HG03354 (cell line): ENCODE data around the gene RAB11FIP4.

ENCODE experiments used
- ATAC-seq: cut with Tn5 transposase; IDR thresholded peaks from one replicate; pipeline ENCODE4 v1.9.1; 2021; ENCODE audit warnings: mild to moderate bottlenecking; ENCODE audit not compliant: unreplicated experiment, poor library complexity, severe bottlenecking

The RAB11FIP4 gene

DNA sequence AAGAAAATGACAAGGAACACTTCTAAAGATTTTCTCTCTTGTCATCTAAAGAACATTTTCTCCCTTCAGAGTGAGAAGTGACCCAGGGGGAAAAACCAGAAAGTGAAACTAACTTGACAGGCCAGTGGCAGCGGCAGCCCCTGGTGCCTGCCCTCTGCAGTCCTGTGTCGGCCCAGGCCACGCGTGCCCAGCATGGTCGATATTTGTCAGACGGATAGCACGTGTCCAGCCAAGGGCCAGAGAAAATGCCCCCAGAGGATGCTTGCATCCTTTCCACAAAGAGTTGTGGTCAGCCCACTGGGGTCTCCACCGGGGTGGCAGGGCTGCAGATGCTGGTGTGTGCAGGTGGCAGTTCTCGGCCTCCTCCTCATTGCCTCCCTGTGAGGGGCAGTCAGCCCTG, 176.6 kb downstream of the RAB11FIP4 start:
- ATAC-seq: no peak

DNA sequence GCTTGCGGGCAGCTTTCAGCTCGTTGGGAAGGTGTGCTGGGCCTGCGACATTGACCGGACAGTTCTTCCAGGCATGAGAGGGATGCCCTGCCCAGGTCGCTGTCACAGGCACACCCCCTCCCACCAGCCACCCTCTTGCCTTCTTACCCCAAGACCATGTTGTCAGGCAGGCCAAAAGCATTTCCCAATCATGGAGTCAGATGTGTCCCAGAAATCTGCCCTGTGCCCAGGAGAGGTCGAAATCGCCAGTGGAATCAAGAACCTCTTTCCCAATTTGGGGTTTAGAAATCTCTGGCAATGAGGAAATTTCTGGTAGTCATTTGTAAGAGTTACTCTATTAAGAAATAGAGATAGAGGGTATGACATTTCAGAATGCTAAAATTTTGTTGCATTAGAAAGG, 177.1 kb downstream of the RAB11FIP4 start:
- ATAC-seq: no peak

DNA sequence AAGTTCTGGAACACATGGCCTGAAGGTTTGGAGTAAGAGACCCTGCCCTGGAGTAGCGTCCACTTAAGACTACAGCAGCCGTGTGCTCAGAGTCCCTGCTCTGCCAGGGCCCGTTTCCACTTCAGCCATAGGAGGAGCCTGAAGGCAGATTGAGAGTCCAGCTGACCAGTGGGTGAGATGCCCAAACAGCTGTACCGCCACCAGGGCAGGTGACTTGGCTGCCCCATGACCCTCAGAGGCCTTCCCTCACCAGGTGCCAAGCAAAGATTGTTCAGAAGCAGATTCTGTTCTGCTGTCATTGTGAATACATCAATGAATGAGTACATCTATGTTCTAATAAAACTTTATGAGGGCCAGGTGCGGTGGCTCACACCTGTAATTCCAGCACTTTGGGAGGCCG, 178.8 kb downstream of the RAB11FIP4 start:
- no peak for ATAC-seq

DNA sequence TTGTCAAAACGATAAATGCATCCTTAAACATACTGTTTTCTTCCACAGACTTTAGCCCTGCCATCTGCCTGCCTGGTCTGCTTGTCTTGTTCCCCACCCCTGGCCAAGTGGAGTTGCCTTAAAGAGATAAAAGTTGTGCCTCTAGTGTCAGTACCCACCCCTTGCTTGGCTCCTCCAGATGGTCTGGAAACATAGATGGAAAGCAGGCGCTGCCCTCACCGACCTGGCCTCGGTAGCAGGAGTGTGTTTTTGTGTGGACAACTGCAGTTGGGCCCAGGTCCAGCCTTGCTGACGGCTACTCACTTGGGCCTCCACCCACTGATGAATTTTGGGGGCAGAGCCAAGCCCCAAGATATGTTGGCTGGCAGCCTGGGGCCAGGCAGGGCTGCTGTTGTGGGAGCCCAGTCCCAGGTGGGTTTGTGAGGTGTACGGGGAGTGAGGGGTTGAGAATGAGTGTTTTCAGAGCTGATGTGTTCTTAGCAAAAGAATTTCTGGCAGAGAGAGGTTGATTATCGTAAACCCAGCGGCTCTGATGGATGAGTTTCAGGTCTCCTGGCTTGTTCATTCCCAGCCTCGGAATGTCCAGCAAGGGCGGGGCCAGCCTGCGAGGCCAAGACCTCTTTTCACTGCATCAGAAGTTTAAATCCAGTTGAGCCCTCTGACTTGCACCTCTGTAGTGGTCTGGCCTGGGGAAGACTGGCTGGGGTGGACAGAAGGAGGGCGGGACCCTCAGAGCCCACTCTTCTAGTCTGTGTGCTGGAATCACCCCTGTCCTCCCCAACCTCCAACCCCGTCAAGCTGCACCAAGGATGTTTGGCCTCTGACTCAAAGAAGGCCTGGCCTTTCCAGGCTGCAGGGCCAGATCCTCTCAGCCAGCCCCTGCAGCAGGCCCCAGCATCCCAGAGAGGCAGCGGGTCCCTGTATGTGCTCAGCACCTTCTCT, 179.7 kb downstream of the RAB11FIP4 start:
- ATAC-seq: no peak

DNA sequence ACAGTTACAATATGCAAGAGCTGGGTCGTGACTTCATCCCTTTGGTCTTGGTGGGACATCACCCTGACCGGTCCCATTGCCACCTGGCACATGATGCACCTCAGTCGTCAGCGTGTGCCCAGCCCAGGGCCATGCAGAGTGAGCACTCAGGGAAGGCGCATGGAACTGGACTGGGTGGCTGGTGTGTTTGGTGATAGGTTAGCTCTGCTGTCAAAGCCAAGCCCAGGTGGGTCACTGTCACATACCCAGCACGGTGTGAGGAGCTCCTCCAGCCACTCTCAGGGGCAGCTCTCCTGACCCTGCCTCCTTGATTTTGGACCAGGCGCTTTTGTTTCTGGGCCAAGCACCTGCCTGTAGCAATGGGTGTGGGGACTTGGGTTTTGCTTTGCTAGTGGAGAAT, 180.9 kb downstream of the RAB11FIP4 start:
- ATAC-seq: no peak

DNA sequence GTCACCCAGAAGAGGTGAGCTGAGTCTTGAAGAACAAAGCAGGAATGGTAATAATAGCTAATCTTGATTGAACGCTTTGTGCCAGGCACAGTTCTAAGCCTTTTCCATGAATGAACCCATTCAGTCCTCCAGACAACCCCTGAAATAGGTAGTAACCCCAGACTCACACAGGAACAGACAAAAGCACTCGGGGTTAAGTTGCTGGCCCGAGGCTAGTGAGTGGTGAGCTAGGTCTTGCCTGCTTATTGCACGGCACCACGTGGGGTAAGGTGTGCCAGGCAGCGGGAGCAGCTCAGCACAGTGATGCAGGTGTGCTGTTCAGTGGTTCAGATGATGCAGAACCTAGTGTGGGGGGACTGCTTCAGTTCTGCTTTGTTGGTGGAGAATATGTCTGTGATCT, 181.6 kb downstream of the RAB11FIP4 start:
- ATAC-seq: no peak

DNA sequence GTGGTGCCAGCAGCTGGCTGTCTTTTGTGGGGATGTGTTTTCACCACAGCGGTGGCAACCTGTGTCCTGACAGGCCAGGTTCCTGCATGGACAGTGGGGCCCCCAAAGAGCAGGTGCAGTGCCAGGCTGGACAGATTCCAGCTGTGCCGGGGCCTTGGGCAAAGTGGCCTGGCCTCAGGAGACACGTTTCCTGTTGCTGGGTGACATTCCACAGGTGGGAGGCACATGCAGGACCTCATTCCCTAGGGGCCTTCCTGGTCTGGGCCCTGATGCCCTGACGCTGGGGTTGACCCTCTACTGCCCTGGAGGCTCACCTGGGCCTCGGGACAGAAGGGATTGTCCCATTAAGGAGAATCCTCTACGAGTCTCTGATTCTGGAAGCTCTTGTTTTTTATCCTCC, 182.4 kb downstream of the RAB11FIP4 start:
- ATAC-seq: no peak

DNA sequence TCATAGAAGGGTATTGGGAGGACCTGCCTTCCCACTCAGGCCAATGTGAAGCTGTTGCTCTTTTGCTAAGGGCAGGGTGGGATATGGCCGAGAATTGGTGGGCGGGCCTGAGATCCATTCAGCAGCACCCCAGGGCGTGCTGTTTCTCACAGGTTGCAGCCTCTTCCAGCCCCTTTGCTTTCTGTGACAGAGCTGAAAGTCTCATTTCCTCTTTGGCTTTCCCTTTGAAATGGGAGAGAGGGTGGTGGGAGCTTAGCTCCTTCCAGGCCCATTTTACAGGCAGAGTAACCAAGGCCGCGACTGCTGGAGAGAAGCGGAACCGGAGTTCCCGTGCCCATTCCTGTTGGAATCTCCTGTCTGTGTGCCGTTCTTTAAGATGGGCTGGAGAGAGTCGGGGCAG, 183.0 kb downstream of the RAB11FIP4 start:
- ATAC-seq: no peak

DNA sequence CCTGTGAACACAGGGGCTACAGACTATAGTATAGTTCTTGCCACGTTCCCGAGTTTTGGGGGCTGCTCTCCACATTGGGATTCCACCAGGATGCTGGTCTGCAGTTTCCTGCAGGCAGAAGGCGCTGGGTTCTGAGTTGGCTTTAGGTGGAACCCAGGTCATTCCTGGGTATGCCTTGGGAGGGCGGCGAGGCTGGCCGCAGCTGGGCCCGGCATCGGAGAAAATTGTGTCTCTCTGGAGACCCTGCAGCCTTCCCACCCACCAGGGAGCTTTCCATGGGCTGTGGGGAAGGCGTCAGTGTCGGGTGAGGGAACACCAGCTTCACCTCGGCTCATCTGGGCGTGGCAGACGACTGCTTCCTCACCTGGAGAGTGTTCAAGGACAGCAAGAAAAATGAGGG, 183.6 kb downstream of the RAB11FIP4 start:
- no peak for ATAC-seq

DNA sequence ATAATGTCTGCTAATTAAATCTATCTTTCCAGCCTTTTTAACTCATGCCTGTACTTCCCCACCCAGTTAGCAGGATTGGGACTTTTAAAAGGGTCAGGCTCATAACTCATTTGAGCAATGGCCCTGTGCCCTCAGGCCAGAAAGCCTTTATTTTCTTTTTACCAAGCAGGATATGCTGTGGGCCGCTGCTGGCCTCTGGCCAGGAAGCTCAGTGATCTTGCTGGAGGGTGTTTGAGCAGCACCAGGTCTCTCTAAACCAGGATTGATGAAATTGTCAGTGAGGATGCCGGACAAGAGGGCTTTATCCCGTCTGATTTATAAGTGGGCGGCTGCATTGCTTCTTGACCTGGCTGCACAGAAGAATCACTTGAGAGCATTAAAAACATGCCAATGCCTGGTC, 187.8 kb downstream of the RAB11FIP4 start:
- ATAC-seq: no peak

DNA sequence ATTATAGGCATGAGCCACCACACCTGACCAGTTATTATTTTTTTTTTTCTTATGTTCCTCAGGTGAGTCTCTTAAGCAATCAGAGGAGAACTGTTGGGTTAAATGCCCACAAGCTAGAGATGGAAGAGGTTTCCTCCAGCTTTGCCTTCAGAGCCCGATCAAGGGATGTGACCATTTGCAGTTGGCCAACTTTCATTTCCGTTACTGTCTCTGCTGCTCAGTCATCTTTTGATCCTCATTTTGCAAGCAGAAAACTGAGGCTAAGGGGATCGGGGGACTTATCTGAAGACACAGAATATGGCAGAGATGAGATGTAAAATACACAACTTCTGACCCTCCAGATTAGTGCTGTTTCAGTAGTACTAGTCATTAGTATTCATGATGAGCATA, 188.8 kb downstream of the RAB11FIP4 start:
- no peak for ATAC-seq

DNA sequence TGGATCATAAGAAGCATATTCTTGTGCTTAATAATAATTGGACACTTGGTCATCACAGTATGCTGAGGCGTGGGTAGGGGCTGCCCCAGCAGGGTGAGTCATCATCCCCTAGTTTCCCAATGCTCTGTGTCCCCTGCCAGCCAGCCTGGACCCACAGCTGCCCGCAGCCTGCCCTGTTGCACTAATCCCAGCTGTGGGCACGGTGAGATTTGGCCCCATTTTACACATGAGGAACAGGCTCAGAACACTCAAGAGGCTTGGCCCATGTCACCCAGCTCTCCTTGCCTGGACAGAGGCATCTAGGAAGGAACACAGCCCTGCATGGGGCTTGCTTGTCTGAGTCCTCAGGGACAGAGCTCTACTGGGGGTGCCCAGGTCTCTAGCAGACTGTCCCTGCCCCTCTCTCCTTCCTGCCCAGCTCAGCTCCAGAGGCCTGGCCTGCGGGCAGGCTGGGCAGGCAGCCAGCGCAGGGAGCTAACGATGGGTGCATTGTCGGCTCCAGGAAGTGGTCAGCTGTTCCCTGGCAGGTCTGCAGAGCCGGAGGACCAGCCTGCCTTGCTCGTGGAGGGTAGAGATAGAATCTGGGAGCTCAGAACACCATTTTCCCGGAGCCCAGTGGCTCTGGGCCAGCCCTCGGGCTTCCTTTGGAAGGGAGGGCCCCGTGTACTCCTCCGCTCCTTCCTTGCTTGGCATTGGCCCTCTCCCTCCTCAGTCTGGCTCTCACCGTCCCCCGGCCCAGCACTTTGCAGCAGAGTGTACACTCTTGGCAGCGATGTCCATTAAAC, 189.4 kb downstream of the RAB11FIP4 start:
- ATAC-seq: no peak

DNA sequence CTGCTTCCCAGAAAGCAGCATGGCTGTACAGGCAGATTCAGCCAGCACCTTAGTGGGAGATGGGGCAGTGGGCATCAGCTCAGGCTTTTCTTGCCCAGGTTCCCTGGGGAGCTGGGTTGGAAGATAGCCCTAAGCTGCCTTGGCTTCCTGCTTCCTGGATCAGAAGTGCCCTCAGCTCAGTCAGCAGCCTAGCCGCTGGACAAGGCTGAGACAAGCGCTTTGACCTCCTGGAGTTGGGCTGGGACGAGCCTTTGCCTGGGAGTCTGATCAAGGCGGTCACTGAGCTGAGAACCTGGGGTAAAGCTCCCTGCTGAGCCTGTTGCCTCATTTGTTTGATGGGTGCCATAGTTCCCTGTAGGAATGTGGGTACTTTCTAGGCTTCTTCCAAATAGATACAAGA, 190.0 kb downstream of the RAB11FIP4 start:
- no peak for ATAC-seq

DNA sequence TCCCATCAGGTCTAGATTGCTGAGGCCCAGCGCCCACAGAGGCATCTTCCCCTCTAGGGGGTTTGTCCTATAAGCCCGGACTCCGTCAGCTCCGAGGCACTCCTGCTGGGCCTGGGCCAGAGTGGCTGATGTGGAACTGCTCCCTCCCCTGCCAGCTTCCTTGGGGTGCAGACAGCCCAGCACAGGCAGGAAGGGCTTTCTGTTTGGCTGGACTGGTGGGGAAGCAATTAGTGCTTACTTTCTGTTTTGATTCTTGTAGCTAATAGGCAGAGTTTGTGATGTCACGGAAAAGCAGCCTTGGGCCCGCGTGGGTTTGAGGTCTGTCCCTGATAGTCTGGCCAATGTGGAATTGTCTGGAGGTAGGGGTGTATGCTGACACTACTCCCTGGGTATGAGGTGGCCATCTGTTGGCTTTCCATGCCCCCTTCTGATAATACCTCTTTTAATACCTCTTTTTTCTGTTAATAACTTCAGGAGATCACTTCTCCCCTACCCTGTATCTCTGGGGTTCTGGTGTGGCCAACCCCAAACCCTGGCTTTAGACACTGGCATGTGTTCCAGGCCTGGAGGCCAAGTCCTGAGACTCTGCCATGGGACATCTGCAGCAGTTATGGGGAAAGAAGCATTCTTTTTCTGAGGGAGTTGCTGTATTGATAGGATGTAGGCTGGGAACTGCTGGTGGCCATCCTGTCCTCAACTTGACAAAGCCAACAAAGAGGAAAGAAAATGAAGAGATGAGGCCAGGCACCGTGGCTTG, 190.9 kb downstream of the RAB11FIP4 start:
- no peak for ATAC-seq

DNA sequence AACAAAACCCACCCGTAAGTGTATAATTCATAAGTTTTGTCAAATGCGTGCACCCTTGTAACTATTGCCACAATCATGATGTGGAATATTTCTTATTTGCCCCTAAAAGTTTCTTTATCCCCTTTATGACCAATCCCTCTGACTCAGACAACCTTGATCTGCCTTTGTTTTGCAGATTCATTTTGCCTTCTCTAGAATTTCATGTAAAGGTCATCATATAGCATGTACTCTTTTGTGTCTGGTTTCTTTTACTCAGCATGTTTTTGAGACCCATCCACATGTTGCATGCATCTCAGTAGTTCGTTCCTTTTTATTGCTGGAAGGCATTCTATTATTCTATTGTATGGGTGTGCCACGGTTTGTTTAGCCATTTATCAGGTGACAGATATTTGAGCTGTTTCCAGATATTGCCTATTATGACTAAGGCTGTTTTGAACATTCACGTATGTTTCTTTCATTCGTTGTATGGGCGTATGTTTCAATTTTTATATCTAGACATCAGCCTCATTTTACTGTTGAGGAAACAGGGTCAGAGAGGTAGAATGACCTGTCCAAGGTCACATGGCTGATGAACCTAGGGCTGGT, 192.4 kb downstream of the RAB11FIP4 start:
- no peak for ATAC-seq

DNA sequence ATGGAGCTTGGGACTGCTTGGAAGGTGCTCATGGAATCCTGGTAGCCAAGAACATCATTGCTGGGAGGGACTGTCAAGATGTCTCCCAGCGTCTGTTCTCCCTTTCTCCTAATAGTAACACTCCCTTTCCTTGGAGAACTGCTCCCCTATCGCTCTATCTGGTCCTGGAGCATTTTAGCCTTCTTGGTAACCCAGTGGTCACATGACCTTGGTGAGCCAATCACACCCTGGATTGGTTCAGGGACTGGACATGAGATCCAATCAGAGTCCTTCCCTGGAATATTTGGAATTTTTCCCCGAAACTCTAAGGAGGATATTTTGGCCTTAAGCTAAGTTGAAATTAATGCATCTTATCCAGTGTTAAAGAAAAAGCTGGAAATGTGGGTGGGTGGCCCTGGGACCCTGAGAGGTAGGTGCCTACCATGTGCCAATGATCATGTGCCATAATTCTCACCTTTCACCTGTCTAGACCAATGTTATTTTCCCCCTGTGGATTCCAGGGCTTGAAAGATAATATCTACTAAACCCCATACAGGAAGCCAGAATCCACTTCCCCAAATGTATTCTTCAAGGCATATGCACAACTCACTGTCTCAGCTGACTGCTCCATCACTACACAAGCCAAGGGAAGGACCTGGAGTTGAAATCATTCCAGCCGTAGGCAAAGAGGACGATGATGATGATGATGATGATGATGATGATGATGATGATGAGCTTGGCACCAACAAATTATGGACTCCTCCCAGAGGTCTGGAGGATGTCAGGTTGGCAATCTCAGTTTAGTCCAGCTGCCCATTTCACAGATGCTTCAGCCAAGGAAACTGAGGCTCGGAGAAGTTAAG, 193.2 kb downstream of the RAB11FIP4 start:
- ATAC-seq: no peak

DNA sequence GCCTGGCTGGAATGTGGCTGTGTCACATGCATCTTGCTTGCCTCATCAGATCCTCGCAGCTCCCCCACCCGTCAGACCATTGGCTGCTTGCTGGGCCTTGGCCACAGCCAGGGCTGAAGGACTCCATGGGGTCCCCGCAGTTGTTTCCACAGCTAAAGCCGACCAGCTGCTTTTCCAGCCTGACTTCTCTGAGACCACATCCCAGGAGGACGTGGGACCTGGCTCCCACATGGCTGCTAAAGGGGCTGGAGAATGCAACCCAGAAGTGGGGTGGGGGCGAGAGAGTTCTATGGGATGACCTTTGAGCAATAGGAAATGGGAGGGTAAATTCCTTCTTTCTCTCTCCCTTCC, 193.8 kb downstream of the RAB11FIP4 start:
- ATAC-seq: no peak

DNA sequence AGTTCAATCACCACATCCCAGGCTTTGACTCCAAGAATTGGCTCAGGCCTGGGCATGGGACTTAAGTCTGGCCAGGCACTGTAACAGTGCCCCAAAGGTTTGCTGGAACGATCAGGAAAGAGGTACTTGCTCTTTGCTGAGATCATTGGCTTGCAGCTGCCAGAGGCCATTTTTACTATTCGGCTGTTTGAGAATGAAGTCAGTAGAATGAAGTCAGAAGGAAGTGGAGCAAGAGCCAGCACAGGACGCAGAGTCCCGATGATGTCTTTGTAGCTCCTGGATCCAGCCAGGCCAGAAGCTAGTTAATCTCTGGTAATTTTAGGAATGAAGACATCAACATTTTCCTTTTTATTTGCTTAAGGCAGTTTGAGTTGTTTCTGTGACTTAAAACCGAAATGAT, 195.5 kb downstream of the RAB11FIP4 start:
- ATAC-seq: no peak

DNA sequence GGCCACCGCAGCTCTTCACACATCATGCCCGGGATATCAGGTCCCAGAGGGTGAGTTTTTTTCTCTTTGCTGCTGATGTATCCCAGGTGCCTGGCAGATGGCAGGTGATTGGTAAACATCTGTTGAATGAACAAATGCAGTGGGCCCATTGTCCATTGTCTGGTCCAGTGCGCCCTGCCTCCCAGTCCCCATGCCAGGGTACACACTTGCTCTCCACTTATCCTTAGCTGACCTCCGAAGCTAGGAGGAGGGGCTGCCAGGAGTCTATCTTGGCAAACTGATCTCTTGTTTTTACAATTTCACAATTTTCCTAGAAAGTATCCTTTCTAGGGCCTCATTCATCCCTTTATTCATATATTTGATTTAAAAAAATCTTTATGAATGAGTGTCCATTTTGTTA, 196.0 kb downstream of the RAB11FIP4 start:
- no peak for ATAC-seq
